IPS-11a (cell line): ENCODE results near the gene RILP.
"Not testable (repeated sequence)": the region's sequence is repeated elsewhere in the genome, so short reads cannot be mapped to it uniquely, and the experiment has no call there.

Experiments used
- H3K4me3 ChIP-seq: one replicate; pipeline ENCODE4 v1.5.1; 2013; ENCODE audit warnings: low read depth, low read length, control low read depth

Gene RILP, protein sequence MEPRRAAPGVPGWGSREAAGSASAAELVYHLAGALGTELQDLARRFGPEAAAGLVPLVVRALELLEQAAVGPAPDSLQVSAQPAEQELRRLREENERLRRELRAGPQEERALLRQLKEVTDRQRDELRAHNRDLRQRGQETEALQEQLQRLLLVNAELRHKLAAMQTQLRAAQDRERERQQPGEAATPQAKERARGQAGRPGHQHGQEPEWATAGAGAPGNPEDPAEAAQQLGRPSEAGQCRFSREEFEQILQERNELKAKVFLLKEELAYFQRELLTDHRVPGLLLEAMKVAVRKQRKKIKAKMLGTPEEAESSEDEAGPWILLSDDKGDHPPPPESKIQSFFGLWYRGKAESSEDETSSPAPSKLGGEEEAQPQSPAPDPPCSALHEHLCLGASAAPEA

GRCh38 chr17:1649844-1650501, at the start of gene RILP:
RILP (minus strand) TSS chr17:1649866; CDS start chr17:1649804, 62 bp downstream.
- peak within 1 kb of the TSS; percentile 60 for H3K4me3 ChIP-seq

- no peak overlapping the region for H3K4me3 ChIP-seq
These were observed 48.0 kb upstream of the RILP start for GRCh38 chr17:1697681-1698080.

DNA sequence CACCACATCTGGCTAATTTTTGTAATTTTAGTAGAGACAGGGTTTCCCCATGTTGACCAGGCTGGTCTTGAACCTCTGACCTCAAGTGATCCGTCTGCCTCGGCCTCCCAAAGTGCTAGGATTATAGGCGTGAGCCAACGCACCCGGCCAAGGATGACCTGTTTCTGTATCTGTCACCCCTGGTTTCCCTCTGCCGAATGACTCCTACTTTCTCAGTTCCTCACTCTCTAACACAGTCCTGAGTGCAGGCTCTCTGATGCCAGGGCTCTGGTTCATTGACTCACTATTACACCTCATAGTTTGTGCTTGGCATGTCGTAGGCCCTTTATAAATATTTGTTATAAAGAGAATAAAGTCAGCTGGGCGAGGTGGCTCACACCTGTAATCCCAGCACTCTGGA, 45.7 kb upstream of the RILP start:
- no peak overlapping the region for H3K4me3 ChIP-seq

DNA sequence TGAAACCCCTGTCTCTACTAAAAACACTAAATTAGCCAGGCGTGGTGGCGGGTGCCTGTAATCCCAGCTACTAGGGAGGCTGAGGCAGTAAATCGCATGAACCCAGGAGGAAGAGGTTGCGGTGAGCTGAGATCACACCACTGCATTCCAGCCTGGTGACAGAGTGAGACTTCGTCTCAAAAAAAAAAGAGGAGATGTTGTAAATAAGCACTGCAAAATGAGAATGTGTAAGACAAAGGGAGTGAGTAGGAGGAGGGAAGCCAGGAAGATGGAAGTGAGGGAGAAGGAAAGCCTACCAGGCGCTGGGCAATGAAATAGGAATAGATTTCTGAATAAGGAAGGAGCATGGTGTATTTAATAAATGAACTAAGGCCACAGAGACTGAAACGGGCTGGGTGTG, 43.7 kb upstream of the RILP start:
- no peak overlapping the region for H3K4me3 ChIP-seq

- H3K4me3 ChIP-seq: no peak overlapping the region
These were observed 41.0 kb upstream of the RILP start for GRCh38 chr17:1690544-1691221.

- H3K4me3 ChIP-seq: not testable (repeated sequence)
These were observed 38.7 kb upstream of the RILP start for GRCh38 chr17:1688405-1688804.

- H3K4me3 ChIP-seq: no peak overlapping the region
These were observed 36.4 kb upstream of the RILP start for GRCh38 chr17:1686086-1686485.

DNA sequence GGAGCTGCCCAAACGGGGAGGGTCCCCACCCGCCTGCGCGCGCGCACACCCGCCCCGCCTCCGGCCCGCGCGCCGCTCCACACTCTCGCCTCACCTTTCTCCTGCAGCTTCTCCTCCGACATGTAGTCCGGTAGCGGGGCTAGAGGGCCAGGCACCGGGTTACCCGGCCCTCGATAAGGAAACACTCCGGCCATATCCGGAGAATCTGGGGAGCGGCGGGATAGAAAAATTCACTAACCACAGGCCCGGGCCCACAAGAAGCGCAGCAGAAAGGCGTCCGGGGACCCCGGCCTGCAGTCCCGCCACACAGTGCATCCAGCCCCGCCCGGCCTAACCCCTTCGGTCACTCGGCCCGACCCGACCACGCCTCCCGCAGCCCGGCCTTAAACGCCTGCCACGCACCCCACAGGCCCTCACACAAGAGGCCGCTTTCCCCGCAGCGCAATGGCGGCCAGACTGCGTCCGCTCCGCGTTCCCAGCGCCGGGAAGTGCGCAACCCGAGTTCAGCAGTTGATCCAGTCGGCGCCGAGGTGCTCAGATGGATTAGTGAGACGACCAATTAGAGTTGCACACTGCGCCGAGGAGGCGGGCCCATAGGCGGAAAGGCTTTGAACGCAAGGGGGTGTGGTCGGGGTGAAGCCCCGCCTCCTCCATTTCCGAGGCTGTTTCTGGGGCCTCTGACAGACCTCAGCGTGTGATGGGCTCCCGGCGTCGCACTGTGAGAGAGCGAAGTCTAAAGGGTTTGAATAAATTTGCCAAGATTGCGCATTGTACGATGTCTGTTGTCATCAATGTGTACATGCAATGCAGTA, 34.9 kb upstream of the RILP start, which contains the start of gene PRPF8:
Gene PRPF8, minus strand, starts transcription at position 490 of the 812 bp plus-strand sequence. Its CDS starts 296 bp downstream, at position 194.
- H3K4me3 ChIP-seq: peak within 1 kb of the TSS; percentile 81

GRCh38 chr17:1683459-1683858, 33.8 kb upstream of the RILP start:
- peak overlapping the region; percentile 81 for H3K4me3 ChIP-seq

GRCh38 chr17:1676401-1676800, 26.7 kb upstream of the RILP start:
- H3K4me3 ChIP-seq: no peak overlapping the region

- no peak overlapping the region for H3K4me3 ChIP-seq
These were observed 23.5 kb upstream of the RILP start for GRCh38 chr17:1673041-1673785.

- not testable (repeated sequence) for H3K4me3 ChIP-seq
These were observed 14.3 kb upstream of the RILP start for GRCh38 chr17:1663934-1664333.

DNA sequence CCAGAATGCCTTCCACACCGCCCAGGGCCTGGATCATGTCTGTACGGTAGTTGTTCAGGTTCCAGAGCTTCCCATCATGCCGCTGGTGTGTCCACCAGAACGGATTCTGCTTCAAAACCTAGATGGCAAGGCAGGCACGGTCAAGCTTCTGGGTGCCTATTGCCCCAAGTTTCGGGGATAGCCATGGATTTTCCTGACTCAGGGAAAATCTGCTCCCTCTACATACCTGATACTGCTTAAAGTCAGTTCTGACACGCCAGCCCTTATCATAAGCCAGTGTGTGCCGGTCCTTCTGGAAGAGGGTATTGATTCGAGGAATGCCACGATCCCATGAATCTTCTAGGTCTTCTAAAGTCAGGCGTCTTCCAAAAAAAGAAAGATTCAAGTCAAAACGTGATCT, 11.4 kb upstream of the RILP start:
- no peak overlapping the region for H3K4me3 ChIP-seq

GRCh38 chr17:1658100-1658499, 8.4 kb upstream of the RILP start:
- no peak overlapping the region for H3K4me3 ChIP-seq

DNA sequence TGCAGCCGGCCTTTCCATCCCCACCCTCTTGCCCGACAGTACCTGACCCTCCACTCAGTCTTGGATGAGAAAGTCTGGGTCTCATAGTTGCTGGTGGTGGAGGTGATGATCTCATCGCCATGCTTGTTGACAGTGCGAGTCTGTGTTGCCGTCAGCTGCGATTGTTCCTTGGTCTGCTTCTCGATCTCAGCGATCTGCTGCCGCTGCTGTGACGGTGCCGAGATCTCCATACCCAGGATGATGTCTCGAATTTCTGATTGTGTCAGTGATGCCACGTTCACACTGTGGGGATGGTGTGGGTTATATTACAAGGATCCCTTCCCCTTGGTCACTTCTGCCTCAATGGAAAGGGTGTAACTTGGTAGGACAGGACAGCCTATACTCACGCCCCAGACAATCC, 4.1 kb upstream of the RILP start:
- H3K4me3 ChIP-seq: no peak overlapping the region

- H3K4me3 ChIP-seq: not testable (repeated sequence)
These were observed 3.1 kb upstream of the RILP start for GRCh38 chr17:1652794-1653193.

GRCh38 chr17:1651559-1651844, 1.8 kb upstream of the RILP start:
- H3K4me3 ChIP-seq: no peak overlapping the region

GRCh38 chr17:1650731-1651558, 1.3 kb upstream of the RILP start:
- no peak overlapping the region for H3K4me3 ChIP-seq

DNA sequence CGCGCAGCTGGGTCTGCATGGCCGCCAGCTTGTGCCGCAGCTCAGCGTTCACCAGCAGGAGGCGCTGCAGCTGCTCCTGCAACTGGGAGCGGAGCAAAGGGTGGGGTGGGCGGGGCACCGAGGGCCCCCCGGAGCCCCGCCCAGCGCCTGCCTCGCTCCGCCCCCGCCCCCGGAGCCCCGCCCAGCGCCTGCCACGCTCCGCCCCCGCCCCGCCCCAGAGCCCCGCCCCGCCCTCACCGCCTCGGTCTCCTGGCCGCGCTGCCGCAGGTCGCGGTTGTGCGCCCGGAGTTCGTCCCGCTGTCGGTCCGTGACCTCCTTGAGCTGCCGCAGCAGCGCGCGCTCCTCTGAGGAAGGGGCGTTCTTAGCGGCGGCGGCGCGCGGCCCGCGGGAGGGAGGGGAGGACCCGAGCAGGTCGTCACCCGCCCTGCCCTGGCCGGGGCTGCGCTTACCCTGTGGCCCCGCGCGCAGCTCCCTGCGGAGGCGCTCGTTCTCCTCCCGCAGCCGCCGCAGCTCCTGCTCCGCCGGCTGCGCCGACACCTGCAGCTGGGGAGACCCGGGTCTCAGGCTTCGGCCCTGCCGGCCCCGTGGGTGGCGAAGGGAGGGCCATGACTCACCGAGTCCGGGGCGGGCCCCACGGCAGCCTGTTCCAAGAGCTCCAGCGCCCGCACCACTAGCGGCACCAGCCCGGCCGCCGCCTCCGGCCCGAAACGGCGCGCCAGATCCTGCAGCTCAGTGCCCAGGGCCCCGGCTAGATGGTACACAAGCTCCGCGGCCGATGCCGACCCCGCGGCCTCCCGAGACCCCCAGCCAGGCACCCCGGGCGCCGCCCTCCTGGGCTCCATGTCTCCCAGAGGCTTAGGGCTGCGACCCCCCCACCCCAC, 463 bp downstream of the RILP start:
- H3K4me3 ChIP-seq: peak overlapping the region; percentile 60
